A673 (cell line): ENCODE results near the gene VPS52. TPM values are rescaled to one million over a fixed set of nuclear protein-coding genes. Genes with fewer than 3 reads are reported as not detected.
A peak's percentile ranks its signal among the peaks of the same experiment; 100 is the strongest.

Source experiments
- BruUV-seq: library from RNA; stranded (reverse); fragments of 400-500 nt; replicated peaks from 2 replicates; lab custom pipeline; 2021; lab: Mats Ljungman, UMichigan
- CTCF ChIA-PET: fragments of 300-600 bp; sonication (Branson Sonifier 250); formaldehyde crosslinking; loops from one replicate; lab custom pipeline; 2022; ENCODE audit warnings: antibody characterized with exemption; lab: Charles Lee
- POLR2A ChIA-PET: fragments of 300-600 bp; sonication (Branson Sonifier 250); formaldehyde crosslinking; loops from one replicate; lab custom pipeline; 2022; ENCODE audit warnings: antibody characterized with exemption; ENCODE audit not compliant: low non-redundant PET; lab: Charles Lee
- DNase-seq: peaks from one replicate; pipeline ENCODE4 v3.0.0-alpha.2; 2015; ENCODE audit warnings: low spot score
- H3K27ac ChIP-seq: fragments of 200-600 bp; sonication (generic); 2 replicates; pipeline ENCODE4 v1.5.1; 2016; ENCODE audit warnings: mixed run types, low read depth, mild to moderate bottlenecking, mixed read lengths, antibody characterized with exemption, low read length; ENCODE audit not compliant: poor library complexity, severe bottlenecking
- H3K27me3 ChIP-seq: fragments of 200-600 bp; sonication (generic); replicated peaks from 2 replicates; pipeline ENCODE4 v1.6.1; 2017; ENCODE audit warnings: mixed run types, low read depth, mild to moderate bottlenecking, mixed read lengths, antibody characterized with exemption, low read length; ENCODE audit not compliant: insufficient read depth, poor library complexity
- H3K36me3 ChIP-seq: fragments of 200-600 bp; sonication (generic); 2 replicates; pipeline ENCODE4 v1.6.1; 2016; ENCODE audit warnings: mixed run types, mild to moderate bottlenecking, mixed read lengths, antibody characterized with exemption, low read length; ENCODE audit not compliant: insufficient read depth, poor library complexity, severe bottlenecking
- H3K4me1 ChIP-seq: fragments of 200-600 bp; sonication (generic); 2 replicates; pipeline ENCODE4 v1.6.1; 2017; ENCODE audit warnings: mixed run types, mild to moderate bottlenecking, mixed read lengths, antibody characterized with exemption, low read length; ENCODE audit not compliant: insufficient read depth, poor library complexity, severe bottlenecking
- H3K4me3 ChIP-seq: fragments of 200-600 bp; sonication (generic); 2 replicates; pipeline ENCODE4 v1.5.1; 2016; ENCODE audit warnings: low read depth, mixed run types, mild to moderate bottlenecking, mixed read lengths, low read length; ENCODE audit not compliant: poor library complexity, severe bottlenecking
- H3K9me3 ChIP-seq: fragments of 200-600 bp; sonication (generic); 2 replicates; pipeline ENCODE4 v1.6.1; 2016; ENCODE audit warnings: mixed run types, low read depth, mild to moderate bottlenecking, mixed read lengths, antibody characterized with exemption, low read length; ENCODE audit not compliant: poor library complexity, severe bottlenecking
- CTCF ChIP-seq: fragments of 300-800, 200-600 bp; sonication (generic); conservative IDR thresholded peaks from 2 replicates; pipeline ENCODE4 v1.5.1; 2017; ENCODE audit warnings: low read depth, mild to moderate bottlenecking, antibody characterized with exemption, low read length, moderate library complexity, mixed read lengths
- EZH2 ChIP-seq: fragments of 200-600 bp; sonication (generic); IDR thresholded peaks from 2 replicates; pipeline ENCODE4 v1.6.1; 2017; ENCODE audit warnings: borderline replicate concordance, low read depth, mild to moderate bottlenecking, mixed read lengths, antibody characterized with exemption, low read length; ENCODE audit not compliant: poor library complexity, severe bottlenecking
- intact Hi-C: fragments of 100-400 bp; cut with micrococcal nuclease; formaldehyde crosslinking; loops from one replicate; pipeline ENCODE4 v1.10.0; 2022; ENCODE audit not compliant: unreplicated experiment
- total RNA-seq: library from RNA; stranded (reverse); gene quantifications from 2 replicates; pipeline ENCODE4 v1.2.3, GENCODE V29; 2021

VPS52 gene
- total RNA-seq, 1 experiment from 2014 or later: 58.2 TPM

GRCh38 chr6:33247977-33248642, 23.6 kb downstream of the VPS52 start:
- no TSS peak for BruUV-seq
- Histone ChIP-seq H3K9me3 (no peaks in the 10 kb centered on the region), H3K4me3 (peak overlapping the region; percentile 59), H3K27ac (peak overlapping the region; percentile 94), H3K4me1 (peaks cover 16% of the 10 kb centered on the region), H3K27me3 (no peaks in the 10 kb centered on the region), H3K36me3 (peaks cover 3% of the 10 kb centered on the region)
- DNase-seq: peak; percentile 91
- TF ChIP-seq CTCF: peak; percentile 91
- no peak for TF ChIP-seq EZH2
- ChIA-PET CTCF (interaction anchor here (0.5 to 1.5 kb wide), 16 partner anchors 16 to 1057 kb away, joined by 3 to 8 read pairs (median 4); partner anchors contain the start of gene B3GALT4), POLR2A (interaction anchor here (0.6 to 2.0 kb wide), 2 partner anchors 28 to 276 kb away, joined by 5 to 8 read pairs; no protein-coding TSS in a partner anchor)
- intact Hi-C loops: loop anchor here (1.0 to 2.0 kb wide), 4 partner anchors 39 to 234 kb away; partner anchors contain the start of genes RING1, RXRB and SLC39A7

GRCh38 chr6:33243476-33243875, 28.2 kb downstream of the VPS52 start:
- ChIA-PET POLR2A (no interaction called here), CTCF (interaction anchor here (0.7 kb wide), 1 partner anchor 117 kb away, joined by 3 read pairs; no protein-coding TSS in a partner anchor)
- no peak for DNase-seq
- no TSS peak for BruUV-seq
- H3K27ac ChIP-seq: no peak overlapping the region
- H3K27me3 ChIP-seq: no peaks in the 10 kb centered on the region
- TF ChIP-seq CTCF (no peak), EZH2 (no peak)
- intact Hi-C loops: no loop called here
- H3K4me3 ChIP-seq: no peak overlapping the region
- peaks cover 4% of the 10 kb centered on the region for H3K4me1 ChIP-seq
- H3K9me3 ChIP-seq: no peaks in the 10 kb centered on the region
- H3K36me3 ChIP-seq: no peaks in the 10 kb centered on the region

GRCh38 chr6:33241968-33242367, 29.7 kb downstream of the VPS52 start:
- H3K27me3 ChIP-seq: no peaks in the 10 kb centered on the region
- DNase-seq: no peak
- ChIA-PET CTCF (interaction anchor here (0.7 kb wide), 1 partner anchor 233 kb away, joined by 3 read pairs; the partner anchor contains the start of gene HLA-DOA), POLR2A (no interaction called here)
- no peak overlapping the region for H3K27ac ChIP-seq
- no peaks in the 10 kb centered on the region for H3K9me3 ChIP-seq
- H3K4me1 ChIP-seq: no peaks in the 10 kb centered on the region
- BruUV-seq: no TSS peak
- H3K36me3 ChIP-seq: no peaks in the 10 kb centered on the region
- TF ChIP-seq CTCF (no peak), EZH2 (no peak)
- no peak overlapping the region for H3K4me3 ChIP-seq
- intact Hi-C loops: no loop called here
